Effector memory CD4-positive, alpha-beta T cell (primary cell): ENCODE measurements around the gene ARID2.

ENCODE experiments used
- DNase-seq, 3 donors: peaks; one replicate each; pipeline ENCODE4 v3.0.0-alpha.2; 2020
- H3K27ac ChIP-seq: 2 replicates; pipeline ENCODE4 v1.7.0; 2013; ENCODE audit warnings: mild to moderate bottlenecking, low read length, moderate library complexity; ENCODE audit not compliant: insufficient read depth, poor library complexity, severe bottlenecking
- H3K27me3 ChIP-seq: replicated peaks from 2 replicates; pipeline ENCODE4 v1.7.0; 2013; ENCODE audit warnings: mild to moderate bottlenecking, low read length; ENCODE audit not compliant: insufficient read depth, control insufficient read depth, poor library complexity, severe bottlenecking
- H3K36me3 ChIP-seq: 2 replicates; pipeline ENCODE4 v1.7.0; 2013; ENCODE audit warnings: mild to moderate bottlenecking, low read length, moderate library complexity; ENCODE audit not compliant: control insufficient read depth, insufficient read depth
- H3K4me1 ChIP-seq: 2 replicates; pipeline ENCODE4 v1.7.0; 2013; ENCODE audit warnings: low read length, mild to moderate bottlenecking; ENCODE audit not compliant: control insufficient read depth, insufficient read depth, poor library complexity, severe bottlenecking
- H3K4me3 ChIP-seq: 2 replicates; pipeline ENCODE4 v1.7.0; 2013; ENCODE audit warnings: low read length, low read depth, mild to moderate bottlenecking; ENCODE audit not compliant: insufficient read depth, poor library complexity, severe bottlenecking
- H3K9me3 ChIP-seq: 2 replicates; pipeline ENCODE4 v1.7.0; 2013; ENCODE audit warnings: mild to moderate bottlenecking, low read length, moderate library complexity; ENCODE audit not compliant: control insufficient read depth

Gene ARID2

GRCh38 chr12:45912774-45913173, 183.3 kb downstream of the ARID2 start:
- Histone ChIP-seq H3K4me1 (no peaks in the 10 kb centered on the region), H3K27me3 (no peaks in the 10 kb centered on the region), H3K27ac (no peak overlapping the region), H3K36me3 (peaks cover 12% of the 10 kb centered on the region), H3K9me3 (no peaks in the 10 kb centered on the region), H3K4me3 (no peak overlapping the region)
- no peak for DNase-seq

- H3K4me1 ChIP-seq = no peaks in the 10 kb centered on the region
- H3K4me3 ChIP-seq = no peak overlapping the region
- no peak for DNase-seq
- H3K27ac ChIP-seq = no peak overlapping the region
- no peaks in the 10 kb centered on the region for H3K9me3 ChIP-seq
- H3K27me3 ChIP-seq = no peaks in the 10 kb centered on the region
- peaks cover 4% of the 10 kb centered on the region for H3K36me3 ChIP-seq
These were observed 184.1 kb downstream of the ARID2 start for GRCh38 chr12:45913631-45914030.

GRCh38 chr12:45914090-45914489, 184.6 kb downstream of the ARID2 start:
- no peak overlapping the region for H3K27ac ChIP-seq
- no peaks in the 10 kb centered on the region for H3K9me3 ChIP-seq
- no peaks in the 10 kb centered on the region for H3K36me3 ChIP-seq
- H3K27me3 ChIP-seq = no peaks in the 10 kb centered on the region
- H3K4me1 ChIP-seq = no peaks in the 10 kb centered on the region
- H3K4me3 ChIP-seq = no peak overlapping the region
- no peak for DNase-seq

GRCh38 chr12:45915405-45915804, 185.9 kb downstream of the ARID2 start:
- no peak for DNase-seq
- H3K27me3 ChIP-seq = no peaks in the 10 kb centered on the region
- no peak overlapping the region for H3K4me3 ChIP-seq
- no peaks in the 10 kb centered on the region for H3K9me3 ChIP-seq
- H3K4me1 ChIP-seq = no peaks in the 10 kb centered on the region
- H3K36me3 ChIP-seq = no peaks in the 10 kb centered on the region
- no peak overlapping the region for H3K27ac ChIP-seq

- no peak overlapping the region for H3K4me3 ChIP-seq
- H3K27me3 ChIP-seq = no peaks in the 10 kb centered on the region
- no peak for DNase-seq
- peaks cover 18% of the 10 kb centered on the region for H3K36me3 ChIP-seq
- H3K9me3 ChIP-seq = no peaks in the 10 kb centered on the region
- no peaks in the 10 kb centered on the region for H3K4me1 ChIP-seq
- H3K27ac ChIP-seq = no peak overlapping the region
These were observed 189.3 kb downstream of the ARID2 start for GRCh38 chr12:45918818-45919217.

- H3K36me3 ChIP-seq = peaks cover 74% of the 10 kb centered on the region
- H3K9me3 ChIP-seq = no peaks in the 10 kb centered on the region
- H3K27ac ChIP-seq = no peak overlapping the region
- DNase-seq = no peak
- no peaks in the 10 kb centered on the region for H3K27me3 ChIP-seq
- H3K4me1 ChIP-seq = no peaks in the 10 kb centered on the region
- H3K4me3 ChIP-seq = no peak overlapping the region
These were observed 198.8 kb downstream of the ARID2 start for GRCh38 chr12:45928309-45928708.

- no peak overlapping the region for H3K27ac ChIP-seq
- DNase-seq = no peak
- no peak overlapping the region for H3K4me3 ChIP-seq
- H3K9me3 ChIP-seq = no peaks in the 10 kb centered on the region
- no peaks in the 10 kb centered on the region for H3K27me3 ChIP-seq
- no peaks in the 10 kb centered on the region for H3K4me1 ChIP-seq
- peaks cover 60% of the 10 kb centered on the region for H3K36me3 ChIP-seq
These were observed 200.9 kb downstream of the ARID2 start for GRCh38 chr12:45930369-45930768.

- H3K27me3 ChIP-seq = no peaks in the 10 kb centered on the region
- H3K9me3 ChIP-seq = no peaks in the 10 kb centered on the region
- no peak overlapping the region for H3K4me3 ChIP-seq
- no peaks in the 10 kb centered on the region for H3K4me1 ChIP-seq
- no peak overlapping the region for H3K27ac ChIP-seq
- DNase-seq = no peak
- H3K36me3 ChIP-seq = peaks cover 41% of the 10 kb centered on the region
These were observed 204.0 kb downstream of the ARID2 start for GRCh38 chr12:45933504-45933903.

- Histone ChIP-seq H3K36me3 (peaks cover 35% of the 10 kb centered on the region), H3K27ac (no peak overlapping the region), H3K9me3 (no peaks in the 10 kb centered on the region), H3K4me1 (no peaks in the 10 kb centered on the region), H3K4me3 (no peak overlapping the region), H3K27me3 (no peaks in the 10 kb centered on the region)
- no peak for DNase-seq
These were observed 205.4 kb downstream of the ARID2 start for GRCh38 chr12:45934956-45935355.

GRCh38 chr12:45938566-45938965, 209.1 kb downstream of the ARID2 start:
- Histone ChIP-seq H3K4me1 (no peaks in the 10 kb centered on the region), H3K9me3 (no peaks in the 10 kb centered on the region), H3K36me3 (peaks cover 12% of the 10 kb centered on the region), H3K27me3 (no peaks in the 10 kb centered on the region), H3K4me3 (no peak overlapping the region), H3K27ac (no peak overlapping the region)
- no peak for DNase-seq

GRCh38 chr12:45939759-45940158, 210.3 kb downstream of the ARID2 start:
- H3K4me3 ChIP-seq = no peak overlapping the region
- peaks cover 15% of the 10 kb centered on the region for H3K36me3 ChIP-seq
- no peak for DNase-seq
- no peaks in the 10 kb centered on the region for H3K27me3 ChIP-seq
- no peaks in the 10 kb centered on the region for H3K9me3 ChIP-seq
- H3K27ac ChIP-seq = no peak overlapping the region
- H3K4me1 ChIP-seq = no peaks in the 10 kb centered on the region
